Kidney (tissue), 14 donors: ENCODE measurements around the gene OR51Q1. TPM values are rescaled to one million over a fixed set of nuclear protein-coding genes. Genes with fewer than 3 reads are reported as not detected.

Experiments
- DNase-seq, 5 donors: peaks; one replicate each; pipeline ENCODE4 v3.0.0-alpha.2; 2013 to 2020
- FAIRE-seq: peaks from 2 replicates; lab custom pipeline; 2012; peaks lifted over from hg19 to GRCh38; lab: Jason Lieb, UNC
- H3K27ac ChIP-seq, 2 donors: one replicate each; pipeline ENCODE4 v1.7.0; 2013; ENCODE audit warnings: low read depth in 2 of 2, low read length in 2 of 2, inconsistent platforms in 1 of 2
- H3K27me3 ChIP-seq: one replicate; pipeline ENCODE4 v1.7.1; 2013; ENCODE audit warnings: low read length, inconsistent platforms; ENCODE audit not compliant: control insufficient read depth, insufficient read depth
- H3K36me3 ChIP-seq, 3 donors: one replicate each; pipeline versions ENCODE4 v1.7.0 to v1.7.1; 2013; ENCODE audit warnings: low read length in 3 of 3, control low read depth in 1 of 3, inconsistent platforms in 1 of 3; ENCODE audit not compliant: insufficient read depth in 3 of 3, control insufficient read depth in 2 of 3
- H3K4me1 ChIP-seq, 3 donors: one replicate each; pipeline versions ENCODE4 v1.7.0 to v1.7.1; 2013; ENCODE audit warnings: low read length in 3 of 3, inconsistent platforms in 1 of 3, low read depth in 1 of 3; ENCODE audit not compliant: control insufficient read depth in 2 of 3, insufficient read depth in 2 of 3
- H3K4me3 ChIP-seq, 3 donors: one replicate each; pipeline versions ENCODE4 v1.7.0 to v1.8.1; 2013; ENCODE audit warnings: low read length in 3 of 3, control low read depth in 1 of 3, inconsistent platforms in 1 of 3
- H3K9ac ChIP-seq, 3 donors: one replicate each; pipeline versions ENCODE4 v1.7.0 to v1.7.1; 2013; ENCODE audit warnings: low read length in 3 of 3, control low read depth in 1 of 3, inconsistent platforms in 1 of 3
- H3K9me3 ChIP-seq, 3 donors: one replicate each; pipeline versions ENCODE4 v1.7.0 to v1.7.1; 2013; ENCODE audit warnings: low read length in 3 of 3, control low read depth in 1 of 3, inconsistent platforms in 1 of 3; ENCODE audit not compliant: control insufficient read depth in 2 of 3, insufficient read depth in 1 of 3
- CTCF ChIP-seq: IDR thresholded peaks from 3 replicates; pipeline ENCODE4 v1.5.1; 2012; ENCODE audit warnings: mild to moderate bottlenecking, moderate library complexity, borderline replicate concordance; ENCODE audit not compliant: insufficient read depth; ENCODE audit errors: extremely low read depth
- intact Hi-C: fragments of 100-400 bp; cut with DNase I; formaldehyde crosslinking; loops from one replicate; pipeline ENCODE4 v1.11.1; 2022
- polyA plus RNA-seq: library from polyadenylated mRNA; stranded (reverse); fragments of 350-450 nt; fragmentation: Illumina TruSeq; extraction: RNeasy Lipid Tissue Mini Kit (QIAGEN cat#74804); gene quantifications from one replicate; pipeline ENCODE4 v1.2.3, GENCODE V29; 2014; ENCODE audit warnings: low read depth, low replicate concordance; ENCODE audit not compliant: insufficient read depth
- total RNA-seq: library from RNA; stranded (reverse); fragmentation: NEBNext Ultra II Directional; extraction: Animal tissue kit (Norgen Biotek cat#: 25700); gene quantifications from one replicate; pipeline ENCODE4 v1.2.1, GENCODE V29; 2021
- donor health status: control.
- donor health status: control.
- donor health status: control.
- donor health status: control.
- donor health status: control.
- donor health status: DM: yes; HTN: yes; CAD: no.
- donor health status: Normal renal cell carcinoma (clear cell type).

Gene OR51Q1
- total and polyA plus RNA-seq, 2 donors from 2014 or later = not detected

- no peak within 1 kb of the TSS for H3K9ac ChIP-seq
Observed at GRCh38 chr11:5441414-5441813, 19.5 kb downstream of the OR51Q1 start, which contains the start of gene OR51I1. TSS of gene OR51I1 (minus strand) at chr11:5441514. CDS start at chr11:5441514, 0 bp downstream.

GRCh38 chr11:5443835-5444393 is 22.0 kb downstream of the OR51Q1 start:
- intact Hi-C loops = no loop called here

More at GRCh38 chr11:5441414-5441813, 19.5 kb downstream of the OR51Q1 start, which contains the start of gene OR51I1:
- Histone ChIP-seq H3K4me3 (no peak within 1 kb of the TSS), H3K36me3 (no peaks in the 10 kb centered on the region), H3K27me3 (no peaks in the 10 kb centered on the region), H3K27ac (no peak within 1 kb of the TSS), H3K9me3 (no peaks in the 10 kb centered on the region), H3K4me1 (no peaks in the 10 kb centered on the region)
- no peak for DNase-seq
- intact Hi-C loops = no loop called here
- TF ChIP-seq CTCF = no peak
- no peak for FAIRE-seq

GRCh38 chr11:5449023-5449422 is 27.1 kb downstream of the OR51Q1 start, which contains the start of gene OR51I2:
TSS of gene OR51I2 (plus strand) at chr11:5449323. CDS start at chr11:5453489, 4,166 bp downstream.
- Histone ChIP-seq H3K4me3 (no peak within 1 kb of the TSS), H3K27me3 (no peaks in the 10 kb centered on the region), H3K27ac (no peak within 1 kb of the TSS), H3K9me3 (no peaks in the 10 kb centered on the region), H3K9ac (no peak within 1 kb of the TSS), H3K36me3 (no peaks in the 10 kb centered on the region), H3K4me1 (no peaks in the 10 kb centered on the region)
- no peak for TF ChIP-seq CTCF
- DNase-seq = no peak
- no peak for FAIRE-seq
- intact Hi-C loops = no loop called here

More at GRCh38 chr11:5443835-5444393, 22.0 kb downstream of the OR51Q1 start:
- no peak for TF ChIP-seq CTCF
- FAIRE-seq (no peak), DNase-seq (no peak)
- Histone ChIP-seq H3K27me3 (no peaks in the 10 kb centered on the region), H3K4me3 (no peak overlapping the region), H3K27ac (no peak overlapping the region), H3K9ac (no peak overlapping the region), H3K9me3 (no peaks in the 10 kb centered on the region), H3K36me3 (no peaks in the 10 kb centered on the region), H3K4me1 (no peaks in the 10 kb centered on the region)

DNA sequence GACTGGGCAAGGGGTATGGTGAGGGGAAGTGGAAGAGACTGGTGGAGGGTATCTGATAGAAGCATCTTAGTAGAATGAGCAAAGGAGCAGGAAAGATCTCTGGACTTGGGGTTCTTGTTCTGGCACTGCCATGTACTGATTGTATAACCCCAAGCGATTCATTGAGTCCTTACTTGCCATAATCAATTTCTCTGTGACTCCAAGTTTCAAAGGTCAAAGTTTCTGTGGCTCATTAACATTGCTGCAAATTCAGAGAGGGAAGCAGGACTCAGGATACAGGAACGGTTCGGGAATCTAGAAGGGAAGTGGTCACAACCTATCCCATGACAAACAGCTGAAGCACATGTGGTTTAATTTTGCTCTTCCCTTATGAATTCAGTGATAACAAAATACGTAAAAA is 27.5 kb downstream of the OR51Q1 start:
- Histone ChIP-seq H3K9ac (no peak overlapping the region), H3K27me3 (no peaks in the 10 kb centered on the region), H3K27ac (no peak overlapping the region), H3K36me3 (no peaks in the 10 kb centered on the region), H3K4me3 (no peak overlapping the region), H3K4me1 (no peaks in the 10 kb centered on the region), H3K9me3 (no peaks in the 10 kb centered on the region)
- intact Hi-C loops = no loop called here
- no peak for TF ChIP-seq CTCF
- DNase-seq = no peak
- no peak for FAIRE-seq
